Karpas-422 (cell line): ENCODE data around the gene KIAA0930. TPM values are rescaled to one million over a fixed set of nuclear protein-coding genes. Genes with fewer than 3 reads are reported as not detected.

Experiments used
- DNase-seq: peaks from one replicate; pipeline ENCODE4 v3.0.0-alpha.2; 2015
- H2AFZ ChIP-seq: fragments of 200-600 bp; sonication (generic); 2 replicates; pipeline ENCODE4 v1.6.1; 2014; ENCODE audit warnings: antibody characterized with exemption, low read length, mixed read lengths
- H3K27ac ChIP-seq: fragments of 200-600 bp; sonication (generic); 2 replicates; pipeline ENCODE4 v1.5.1; 2014; ENCODE audit warnings: mild to moderate bottlenecking, low read length, moderate library complexity
- H3K27me3 ChIP-seq: fragments of 200-600 bp; sonication (generic); 2 replicates; pipeline ENCODE4 v1.6.1; 2014; ENCODE audit warnings: low read length, mixed read lengths
- H3K36me3 ChIP-seq: fragments of 200-600 bp; sonication (generic); 2 replicates; pipeline ENCODE4 v1.6.1; 2014; ENCODE audit warnings: low read length, mixed read lengths; ENCODE audit not compliant: insufficient read depth
- H3K4me1 ChIP-seq: fragments of 200-600 bp; sonication (generic); 2 replicates; pipeline ENCODE4 v1.6.1; 2014; ENCODE audit warnings: mild to moderate bottlenecking, low read length, mixed read lengths
- H3K4me2 ChIP-seq: fragments of 200-600 bp; sonication (generic); 2 replicates; pipeline ENCODE4 v1.6.1; 2014; ENCODE audit warnings: low read length, low read depth, mild to moderate bottlenecking; ENCODE audit not compliant: poor library complexity, severe bottlenecking
- H3K4me3 ChIP-seq: fragments of 200-600 bp; sonication (generic); 2 replicates; pipeline ENCODE4 v1.5.1; 2014; ENCODE audit warnings: mild to moderate bottlenecking, antibody characterized with exemption, low read length, mixed read lengths
- H3K79me2 ChIP-seq: fragments of 200-600 bp; sonication (generic); 2 replicates; pipeline ENCODE4 v1.6.1; 2014; ENCODE audit warnings: mild to moderate bottlenecking, low read length, mixed read lengths
- H3K9ac ChIP-seq: fragments of 200-600 bp; sonication (generic); 2 replicates; pipeline ENCODE4 v1.6.0; 2014; ENCODE audit warnings: low read length
- H3K9me2 ChIP-seq: fragments of 200-600 bp; sonication (generic), shearing (Covaris generic); replicated peaks from 2 replicates; pipeline ENCODE4 v1.6.0; 2014; ENCODE audit warnings: mild to moderate bottlenecking, low read length, moderate library complexity; ENCODE audit not compliant: insufficient read depth
- H3K9me3 ChIP-seq: fragments of 300-700, 200-600 bp; sonication (generic); 2 replicates; pipeline ENCODE4 v1.6.1; 2014; ENCODE audit warnings: low read length, mixed read lengths
- H4K20me1 ChIP-seq: fragments of 200-600 bp; sonication (generic); 2 replicates; pipeline ENCODE4 v1.6.1; 2014; ENCODE audit warnings: mild to moderate bottlenecking, antibody characterized with exemption, low read length, low read depth; ENCODE audit not compliant: insufficient read depth
- total RNA-seq: library from RNA; depleted of rRNA; stranded (reverse); fragments of >200 nt; shearing (Covaris generic); gene quantifications from 2 replicates; pipeline ENCODE4 v1.2.3, GENCODE V29; 2014; ENCODE audit warnings: low replicate concordance

KIAA0930 gene
- total RNA-seq, 1 experiment from 2014 or later: 19.3 TPM

DNA sequence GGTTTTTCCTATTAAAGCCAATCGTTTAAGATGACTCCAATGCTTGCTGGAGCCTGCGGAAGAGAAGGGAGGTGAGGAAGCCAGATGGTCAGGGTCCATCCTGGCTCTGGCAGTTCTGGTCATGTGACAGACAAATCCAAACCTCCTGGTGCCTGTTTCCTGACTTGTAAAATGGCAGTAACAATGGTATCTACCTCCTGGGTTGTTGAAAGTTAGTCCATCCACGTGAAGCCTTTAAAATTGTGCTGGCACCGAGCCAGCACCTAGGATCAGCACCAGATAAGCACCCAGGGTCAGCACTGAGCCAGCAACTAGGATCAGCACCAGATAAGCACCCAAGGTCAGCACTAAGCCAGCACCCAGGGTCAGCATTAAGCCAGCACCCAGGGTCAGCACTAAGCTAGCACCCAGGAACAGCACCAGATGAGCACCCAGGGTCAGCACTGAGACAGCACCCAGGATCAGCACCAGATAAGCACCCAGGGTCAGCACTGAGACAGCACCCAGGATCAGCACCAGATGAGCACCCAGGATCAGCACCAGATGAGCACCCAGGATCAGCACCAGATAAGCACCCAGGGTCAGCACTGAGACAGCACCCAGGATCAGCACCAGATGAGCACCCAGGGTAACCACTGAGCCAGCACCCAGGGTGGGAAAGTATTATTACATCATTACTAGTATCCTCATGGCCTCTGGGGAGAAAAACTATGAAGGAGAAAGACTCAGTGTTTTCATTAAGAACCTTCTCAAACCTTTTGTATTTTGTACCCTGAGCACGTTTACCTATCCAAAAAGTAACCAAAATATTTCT lies 17.2 kb downstream of the KIAA0930 start:
- H3K27ac ChIP-seq: no peak overlapping the region
- no peak overlapping the region for H3K4me2 ChIP-seq
- H3K9me2 ChIP-seq: no peaks in the 10 kb centered on the region
- no peaks in the 10 kb centered on the region for H3K36me3 ChIP-seq
- H3K9ac ChIP-seq: no peak overlapping the region
- no peak for DNase-seq
- H3K9me3 ChIP-seq: no peaks in the 10 kb centered on the region
- peaks cover 12% of the 10 kb centered on the region for H3K4me1 ChIP-seq
- H4K20me1 ChIP-seq: peaks cover 5% of the 10 kb centered on the region; the same call in 1 of the 2 replicates
- H2AFZ ChIP-seq: no peak overlapping the region
- no peaks in the 10 kb centered on the region for H3K27me3 ChIP-seq
- no peak overlapping the region for H3K4me3 ChIP-seq
- peaks cover 45% of the 10 kb centered on the region for H3K79me2 ChIP-seq

DNA sequence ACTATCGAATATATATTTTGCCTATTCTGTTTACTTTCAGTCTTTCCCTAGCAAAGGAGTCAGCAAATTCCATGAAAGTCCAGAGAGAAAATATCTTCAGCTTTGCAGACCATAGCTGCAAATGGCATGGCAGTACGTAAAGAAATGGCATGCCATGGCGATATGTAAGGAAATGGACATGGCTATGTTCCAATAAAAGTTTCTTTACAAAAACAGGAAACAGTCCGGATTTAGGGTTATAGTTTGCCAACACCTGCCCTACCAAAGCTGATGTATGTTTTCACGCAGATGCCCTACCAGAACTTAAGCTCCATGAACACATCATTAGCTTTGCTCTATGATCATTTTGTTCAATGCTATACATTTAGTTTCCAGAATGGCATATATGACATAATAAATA lies 19.5 kb downstream of the KIAA0930 start:
- Histone ChIP-seq H3K4me3 (no peak overlapping the region), H3K9me3 (no peaks in the 10 kb centered on the region), H2AFZ (no peak overlapping the region), H3K9ac (no peak overlapping the region), H3K79me2 (peaks cover 61% of the 10 kb centered on the region), H3K27me3 (no peaks in the 10 kb centered on the region), H3K4me2 (no peak overlapping the region), H3K36me3 (no peaks in the 10 kb centered on the region), H4K20me1 (peaks cover 5% of the 10 kb centered on the region; the same call in 1 of the 2 replicates), H3K27ac (no peak overlapping the region), H3K9me2 (no peaks in the 10 kb centered on the region), H3K4me1 (peaks cover 13% of the 10 kb centered on the region)
- DNase-seq: no peak

DNA sequence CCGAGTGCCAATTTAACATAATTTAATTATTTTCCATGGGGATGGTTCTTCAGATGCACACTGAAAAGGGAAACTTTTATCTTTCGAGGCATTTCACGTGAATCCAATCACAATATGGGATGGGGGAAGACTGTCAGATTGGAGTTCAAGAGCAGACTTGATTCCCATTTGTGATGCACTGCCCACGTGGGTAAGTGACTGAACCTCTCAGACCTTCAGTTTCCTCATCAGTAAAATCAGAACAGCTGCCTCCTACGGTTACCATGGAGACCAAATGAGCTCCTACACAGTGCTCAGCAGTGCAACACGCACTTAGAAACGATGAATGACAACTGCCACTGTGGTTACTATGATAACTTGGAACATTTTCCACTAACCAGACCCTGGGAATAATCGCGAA lies 21.7 kb downstream of the KIAA0930 start:
- Histone ChIP-seq H3K9me3 (no peaks in the 10 kb centered on the region), H4K20me1 (no peaks in the 10 kb centered on the region; the same call in 1 of the 2 replicates), H3K79me2 (peaks cover 66% of the 10 kb centered on the region), H3K9me2 (no peaks in the 10 kb centered on the region), H3K9ac (no peak overlapping the region), H2AFZ (no peak overlapping the region), H3K4me2 (no peak overlapping the region), H3K36me3 (no peaks in the 10 kb centered on the region), H3K27me3 (no peaks in the 10 kb centered on the region), H3K27ac (no peak overlapping the region), H3K4me3 (no peak overlapping the region), H3K4me1 (peaks cover 17% of the 10 kb centered on the region)
- DNase-seq: peak; percentile 85

DNA sequence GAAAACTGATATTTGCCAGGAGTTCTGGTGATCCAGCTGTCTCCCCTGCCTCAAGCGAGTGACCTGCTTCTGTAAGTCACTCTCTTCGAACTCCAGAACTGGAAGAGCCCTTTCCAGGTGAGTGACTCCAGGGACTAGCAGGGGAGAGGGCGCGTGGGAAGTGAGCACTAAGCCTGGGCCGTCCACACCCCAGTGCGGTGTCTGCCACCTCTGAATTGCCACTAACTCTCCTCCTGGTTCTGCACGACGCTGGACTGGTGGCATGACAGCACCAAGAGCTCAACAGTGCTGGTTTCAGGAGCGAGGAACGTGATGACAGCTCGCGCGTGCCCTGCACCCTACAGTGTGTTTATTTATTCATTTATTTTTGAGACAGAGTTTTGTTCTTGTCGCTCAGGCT lies 22.9 kb downstream of the KIAA0930 start:
- Histone ChIP-seq H3K4me1 (peaks cover 29% of the 10 kb centered on the region), H3K9me2 (no peaks in the 10 kb centered on the region), H3K4me3 (no peak overlapping the region), H3K4me2 (no peak overlapping the region), H3K9ac (no peak overlapping the region), H4K20me1 (peaks cover 5% of the 10 kb centered on the region; the same call in 1 of the 2 replicates), H3K27ac (no peak overlapping the region), H3K79me2 (peaks cover 59% of the 10 kb centered on the region), H2AFZ (no peak overlapping the region), H3K36me3 (no peaks in the 10 kb centered on the region), H3K9me3 (no peaks in the 10 kb centered on the region), H3K27me3 (no peaks in the 10 kb centered on the region)
- DNase-seq: no peak

DNA sequence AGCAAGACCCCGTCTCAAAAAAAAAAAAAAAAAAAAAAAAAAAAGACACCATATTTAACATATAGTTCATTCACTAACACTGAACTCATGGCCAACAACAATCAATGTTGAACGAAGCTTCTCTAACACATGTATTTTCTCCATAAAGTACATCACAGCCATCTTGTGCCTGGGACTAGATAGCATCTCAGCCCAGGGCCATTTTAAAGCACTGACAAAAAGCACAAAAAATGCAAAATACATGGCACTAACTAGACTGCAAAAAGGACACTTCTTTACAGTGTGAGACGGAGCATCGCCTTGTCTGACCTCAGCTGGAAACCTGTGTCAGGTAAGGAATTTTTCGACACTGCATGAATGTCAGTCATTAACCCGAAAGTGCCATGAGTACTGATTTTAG lies 23.3 kb downstream of the KIAA0930 start:
- Histone ChIP-seq H3K27me3 (no peaks in the 10 kb centered on the region), H3K9ac (no peak overlapping the region), H4K20me1 (peaks cover 8% of the 10 kb centered on the region; the same call in 1 of the 2 replicates), H2AFZ (no peak overlapping the region), H3K36me3 (no peaks in the 10 kb centered on the region), H3K27ac (no peak overlapping the region), H3K9me3 (no peaks in the 10 kb centered on the region), H3K79me2 (peaks cover 59% of the 10 kb centered on the region), H3K9me2 (no peaks in the 10 kb centered on the region), H3K4me3 (no peak overlapping the region), H3K4me1 (peaks cover 29% of the 10 kb centered on the region), H3K4me2 (no peak overlapping the region)
- DNase-seq: no peak

DNA sequence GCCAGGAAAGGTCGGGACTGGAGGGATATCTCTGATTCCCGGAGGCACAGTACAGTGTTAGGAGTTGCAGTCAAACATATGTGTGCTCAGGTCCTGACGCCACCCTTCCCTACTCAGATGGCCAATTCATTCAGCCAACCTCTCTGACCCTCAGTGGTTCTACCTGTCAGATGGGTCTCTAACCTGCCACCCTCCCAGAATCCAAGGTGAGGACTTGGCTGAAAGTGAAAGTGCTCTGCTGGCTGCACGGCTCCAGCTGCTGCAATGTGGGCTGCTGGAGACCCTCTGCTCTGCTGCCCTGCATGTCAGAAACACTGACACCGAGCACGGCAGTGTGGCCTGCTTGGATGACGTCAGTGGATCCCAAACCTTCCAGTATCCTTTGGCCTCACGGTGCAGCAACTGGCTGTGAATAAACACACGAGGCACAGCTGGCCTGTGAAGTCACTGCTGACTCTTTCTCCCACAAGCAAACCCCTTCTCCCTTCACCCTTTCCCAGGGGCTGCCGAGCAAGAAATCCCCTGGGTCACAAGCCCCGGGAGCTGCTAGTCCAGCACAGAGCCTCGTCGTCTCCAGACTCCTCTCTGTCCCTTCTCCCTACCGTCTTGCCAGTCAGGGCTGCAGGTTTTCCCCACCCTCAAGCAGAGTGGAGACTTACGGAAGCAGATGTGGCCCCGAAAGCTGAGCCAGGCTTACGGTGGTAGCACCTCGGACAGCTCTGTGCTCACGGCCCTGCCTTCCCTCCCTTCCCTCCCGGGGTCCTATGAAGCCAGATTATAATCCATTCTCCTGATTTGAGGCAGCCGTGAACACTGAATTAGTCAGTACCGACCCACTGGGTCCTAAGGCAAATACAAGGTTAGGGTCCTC lies 24.3 kb downstream of the KIAA0930 start:
- Histone ChIP-seq H3K36me3 (no peaks in the 10 kb centered on the region), H4K20me1 (peaks cover 8% of the 10 kb centered on the region; the same call in 1 of the 2 replicates), H3K4me3 (no peak overlapping the region), H3K9me2 (no peaks in the 10 kb centered on the region), H3K27me3 (no peaks in the 10 kb centered on the region), H3K4me1 (peaks cover 29% of the 10 kb centered on the region), H3K79me2 (peaks cover 51% of the 10 kb centered on the region), H2AFZ (no peak overlapping the region), H3K9ac (no peak overlapping the region), H3K4me2 (no peak overlapping the region), H3K9me3 (no peaks in the 10 kb centered on the region), H3K27ac (no peak overlapping the region)
- no peak for DNase-seq

DNA sequence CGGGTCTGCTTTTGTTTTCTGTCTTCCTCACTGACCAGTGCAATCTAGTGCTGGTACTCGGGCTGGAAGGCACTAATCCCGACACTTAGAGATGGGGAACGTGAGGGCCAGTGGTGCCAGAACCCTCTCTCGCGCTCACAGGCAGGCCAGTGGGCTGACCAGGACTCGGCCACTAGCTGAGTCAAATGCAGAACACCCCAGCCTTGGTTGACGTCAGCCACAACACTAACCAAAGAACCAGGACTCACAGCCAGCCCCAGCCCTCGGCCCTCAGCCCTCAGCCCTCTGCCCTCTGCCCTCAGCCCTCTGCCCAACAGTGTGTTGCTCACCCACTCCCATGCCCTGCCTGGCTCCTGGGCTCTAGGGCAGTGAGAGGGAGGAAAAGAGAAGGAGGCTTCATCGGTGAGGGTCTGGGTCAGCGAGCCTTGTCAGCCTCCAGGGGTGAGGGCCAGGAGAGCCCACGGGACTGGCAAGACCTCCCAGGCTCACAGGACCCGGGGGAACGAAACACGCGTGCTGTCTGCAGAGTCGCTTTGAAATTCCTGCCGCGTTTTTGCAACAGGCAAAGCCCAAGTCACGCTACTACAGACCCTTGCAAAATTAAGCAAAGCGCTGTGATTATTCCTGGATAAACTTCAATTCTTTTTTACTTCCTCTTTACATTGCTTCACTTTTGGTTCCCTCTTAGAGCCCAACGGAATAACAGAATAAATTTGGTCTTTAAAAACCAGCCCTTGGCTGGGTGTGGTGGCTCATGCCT lies 27.5 kb downstream of the KIAA0930 start:
- Histone ChIP-seq H3K79me2 (peaks cover 31% of the 10 kb centered on the region), H3K27ac (peak overlapping the region; percentile 39; the same call in 1 of the 2 replicates)

More for the DNA sequence above, 27.5 kb downstream of the KIAA0930 start:
- Histone ChIP-seq H3K27me3 (no peaks in the 10 kb centered on the region), H3K9ac (0 out of 2 replicates have a peak overlapping the region, but pooled peaks have one; percentile 7), H3K4me1 (peaks cover 16% of the 10 kb centered on the region), H4K20me1 (peaks cover 8% of the 10 kb centered on the region; the same call in 1 of the 2 replicates), H3K4me3 (no peak overlapping the region; the same call in 1 of the 2 replicates), H3K9me2 (no peaks in the 10 kb centered on the region), H2AFZ (no peak overlapping the region), H3K36me3 (no peaks in the 10 kb centered on the region), H3K9me3 (no peaks in the 10 kb centered on the region), H3K4me2 (peak overlapping the region; percentile 33)
- DNase-seq: peak; percentile 71
